Right lobe of liver (tissue), 4 donors: ENCODE measurements around the gene OR1A2.
"Not testable (repeated sequence)": the region's sequence is repeated elsewhere in the genome, so short reads cannot be mapped to it uniquely, and the experiment has no call there.

Experiments used
- CTCF ChIP-seq, 4 donors: fragments of 200-600 bp in 3 of 4; fragments of 450-650 bp in 1 of 4; IDR thresholded peaks; one replicate each; pipeline versions ENCODE4 v1.5.1 to v1.8.0; 2016 to 2022; ENCODE audit warnings: antibody characterized with exemption in 4 of 4, mild to moderate bottlenecking in 2 of 4
- POLR2A ChIP-seq: fragments of 450-650 bp; IDR thresholded peaks from one replicate; pipeline ENCODE4 v1.6.1; 2017; ENCODE audit warnings: antibody characterized with exemption, mild to moderate bottlenecking
- donor health status: DM: no; HTN: no; CAD: no.
- donor health status: DM: no; HTN: no; CAD: no.
- donor health status: DM: no; HTN: yes; CAD: no.

- not testable (repeated sequence) for TF ChIP-seq CTCF (IDR thresholded peaks at IDR 0.05); POLR2A
Measured at GRCh38 chr17:3219978-3220377, 22.7 kb downstream of the OR1A2 start.
